Esophagus squamous epithelium (tissue), 5 donors: ENCODE measurements around the gene KEL. TPM values are rescaled to one million over a fixed set of nuclear protein-coding genes. Genes with fewer than 3 reads are reported as not detected.

Experiments
- DNase-seq: peaks from one replicate; lab custom pipeline; 2025; lab: John Stamatoyannopoulos, UW
- H3K27ac ChIP-seq, 4 donors: fragments of 200-600 bp; sonication (generic); one replicate each; pipeline ENCODE4 v1.5.1; 2016 to 2019; ENCODE audit warnings: mild to moderate bottlenecking in 1 of 4
- H3K27me3 ChIP-seq, 4 donors: fragments of 200-600 bp; sonication (generic); 1 replicate in 3 of 4; 2 replicates in 1 of 4; pipeline versions ENCODE4 v1.5.1 to v1.6.0; 2017 to 2021; ENCODE audit warnings: antibody characterized with exemption in 1 of 4
- H3K36me3 ChIP-seq, 3 donors: fragments of 200-600 bp; sonication (generic); one replicate each; pipeline ENCODE4 v1.5.1; 2016 to 2019
- H3K4me1 ChIP-seq, 3 donors: fragments of 200-600 bp; sonication (generic); one replicate each; pipeline ENCODE4 v1.5.1; 2017 to 2019
- H3K4me3 ChIP-seq, 4 donors: fragments of 200-600 bp; sonication (generic); 1 replicate in 3 of 4; 2 replicates in 1 of 4; pipeline ENCODE4 v1.5.1; 2016 to 2019; ENCODE audit warnings: mild to moderate bottlenecking in 2 of 4, moderate library complexity in 1 of 4
- H3K9me3 ChIP-seq, 3 donors: fragments of 200-600 bp; sonication (generic); one replicate each; pipeline ENCODE4 v1.5.1; 2016 to 2019
- CTCF ChIP-seq, 6 experiments: fragments of 450-650 bp in 4 of 6; fragments of 200-600 bp in 2 of 6; sonication (generic) in 2 of 6; IDR thresholded peaks; one replicate each; pipeline ENCODE4 v1.5.1; 2016 to 2019; ENCODE audit warnings: antibody characterized with exemption in 6 of 6, mild to moderate bottlenecking in 4 of 6, moderate library complexity in 4 of 6
- POLR2A ChIP-seq, 4 donors: fragments of 450-650 bp; IDR thresholded peaks; one replicate each; pipeline ENCODE4 v1.6.1; 2017; ENCODE audit warnings: antibody characterized with exemption in 4 of 4, mild to moderate bottlenecking in 4 of 4, moderate library complexity in 3 of 4
- WGBS, 2 donors: methylation state at CpG; one replicate each; pipeline ENCODE4 v1.1.5; 2018; 5-methylcytosine and 5-hydroxymethylcytosine counted together
- intact Hi-C: fragments of 100-400 bp; cut with DNase I; formaldehyde crosslinking; loops from one replicate; pipeline ENCODE4 v1.15.0; 2022
- total RNA-seq, 4 donors: library from RNA; depleted of rRNA; stranded (reverse); fragments of >200 nt; gene quantifications; one replicate each; pipeline ENCODE4 v1.1.0, GENCODE V29; 2016
- donor health status: DM: yes; HTN: yes; CAD: no.

KEL gene
- total RNA-seq, 4 donors from 2014 or later: 0.09 to 3.6 (median 0.53) TPM; not detected in 1

GRCh38 chr7:142896741-142897379 lies 65.3 kb downstream of the KEL start:
- H3K4me3 ChIP-seq: no peak overlapping the region
- H3K27ac ChIP-seq: no peak overlapping the region
- peaks cover 0 to 45% (median 6%) of the 10 kb centered on the region in 3 donors for H3K4me1 ChIP-seq
- H3K36me3 ChIP-seq: no peaks in the 10 kb centered on the region
- intact Hi-C loops: no loop called here
- 78 to 100% methylated on average over 1 to 3 of the region's 3 CpGs for WGBS, 2 donors
- DNase-seq: no peak
- TF ChIP-seq POLR2A (IDR thresholded peaks at IDR 0.05) (no peak), CTCF (IDR thresholded peaks at IDR 0.05) (no peak)
- H3K9me3 ChIP-seq: no peaks in the 10 kb centered on the region
- peaks cover 0 to 11% (median 0%) of the 10 kb centered on the region in 4 donors for H3K27me3 ChIP-seq

- H3K4me1 ChIP-seq: peaks cover 0 to 38% (median 6%) of the 10 kb centered on the region in 3 donors
- no peak overlapping the region for H3K27ac ChIP-seq
- 82 to 97% methylated on average over 3 of the region's 3 CpGs for WGBS, 2 donors
- no peaks in the 10 kb centered on the region for H3K9me3 ChIP-seq
- no peaks in the 10 kb centered on the region for H3K36me3 ChIP-seq
- intact Hi-C loops: no loop called here
- TF ChIP-seq CTCF (IDR thresholded peaks at IDR 0.05) (no peak), POLR2A (IDR thresholded peaks at IDR 0.05) (no peak)
- peaks cover 0 to 16% (median 0%) of the 10 kb centered on the region in 4 donors for H3K27me3 ChIP-seq
- no peak for DNase-seq
- no peak overlapping the region for H3K4me3 ChIP-seq
These were observed 66.0 kb downstream of the KEL start for GRCh38 chr7:142896151-142896550.

GRCh38 chr7:142894985-142895593 lies 67.1 kb downstream of the KEL start:
- Histone ChIP-seq H3K27ac (no peak overlapping the region), H3K27me3 (peaks cover 0 to 16% (median 0%) of the 10 kb centered on the region in 4 donors), H3K4me3 (no peak overlapping the region), H3K4me1 (peaks cover 0 to 29% (median 6%) of the 10 kb centered on the region in 3 donors), H3K9me3 (no peaks in the 10 kb centered on the region), H3K36me3 (no peaks in the 10 kb centered on the region)
- DNase-seq: no peak
- intact Hi-C loops: no loop called here
- WGBS, 2 donors: 45 to 64% methylated on average over 4 of the region's 6 CpGs
- TF ChIP-seq CTCF (IDR thresholded peaks at IDR 0.05): no peak
- TF ChIP-seq POLR2A (IDR thresholded peaks at IDR 0.05): no peak

DNA sequence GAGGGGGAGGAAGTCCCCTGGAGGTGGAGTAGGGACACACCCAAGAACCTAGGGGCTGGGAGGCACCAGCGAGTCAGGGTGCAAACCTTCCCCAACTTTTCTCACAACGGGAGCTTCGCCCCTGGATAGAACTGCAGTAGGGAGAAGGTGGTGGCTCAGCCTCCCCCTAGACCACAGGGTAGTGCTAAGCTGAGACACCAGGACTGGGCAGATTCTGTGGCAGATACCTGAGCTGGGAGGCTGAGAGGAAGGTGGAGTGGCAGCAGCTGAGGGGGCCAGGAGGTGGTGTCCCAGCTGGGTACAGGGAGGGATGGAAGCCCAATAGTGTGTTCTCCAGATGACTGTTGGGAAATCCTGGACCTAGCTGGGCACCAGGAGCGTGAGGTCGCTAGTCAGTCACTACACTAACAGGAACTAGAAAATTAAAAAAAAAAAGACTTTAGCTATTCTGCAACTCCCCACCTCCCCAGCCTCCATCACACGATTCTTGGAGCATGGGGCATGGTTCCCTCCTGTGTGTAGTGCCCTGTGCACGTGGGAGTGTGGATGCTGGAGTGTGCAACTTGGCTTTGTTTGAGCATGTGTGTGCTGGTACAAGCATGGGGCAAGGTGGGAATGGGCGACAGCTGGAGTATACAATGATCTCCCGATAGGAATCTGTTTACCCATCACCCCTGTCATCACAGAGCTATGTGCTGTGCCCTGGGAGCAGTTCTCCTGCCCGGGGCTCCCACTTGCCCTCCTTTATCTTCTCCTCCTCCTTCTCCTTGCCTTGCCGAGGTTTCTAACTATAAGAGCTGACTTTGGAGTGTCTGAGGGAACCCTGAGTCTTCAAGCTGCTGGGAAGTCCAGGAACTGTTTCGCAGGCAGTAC lies 67.8 kb downstream of the KEL start:
- 61 to 66% methylated on average over 9 to 12 of the region's 12 CpGs for WGBS, 2 donors
- no peak for DNase-seq
- H3K4me1 ChIP-seq: peaks cover 0 to 22% (median 6%) of the 10 kb centered on the region in 3 donors
- intact Hi-C loops: no loop called here
- H3K4me3 ChIP-seq: no peak overlapping the region
- H3K27ac ChIP-seq: no peak overlapping the region
- TF ChIP-seq CTCF (IDR thresholded peaks at IDR 0.05) (no peak), POLR2A (IDR thresholded peaks at IDR 0.05) (no peak)
- H3K27me3 ChIP-seq: peaks cover 0 to 16% (median 0%) of the 10 kb centered on the region in 4 donors
- H3K9me3 ChIP-seq: no peaks in the 10 kb centered on the region
- no peaks in the 10 kb centered on the region for H3K36me3 ChIP-seq
